ENCODE results near the gene PSTPIP2.

- TF ChIP-seq CTCF (IDR thresholded peaks at IDR 0.05; ENCODE audit: poor library complexity) (no peak), EZH2phosphoT487 (IDR thresholded peaks at IDR 0.05; ENCODE audit: low read depth, severe bottlenecking, unreplicated experiment) (no peak), EZH2 (IDR thresholded peaks at IDR 0.05; ENCODE audit: borderline replicate concordance) (no peak)
These were observed 113.3 kb downstream of the PSTPIP2 start for GRCh38 chr18:45958730-45959129.

Measured in hepatocyte (in vitro differentiated cells).